Retina (tissue), 1 donor: Measurements from ENCODE around the gene LDOC1.
A peak's percentile ranks its signal among the peaks of the same experiment; 100 is the strongest.
"Not testable (repeated sequence)": the region's sequence is repeated elsewhere in the genome, so short reads cannot be mapped to it uniquely, and the experiment has no call there.

Source experiments
- DNase-seq: peaks from one replicate; pipeline ENCODE4 v3.0.0-alpha.2; 2016

Gene LDOC1

DNA sequence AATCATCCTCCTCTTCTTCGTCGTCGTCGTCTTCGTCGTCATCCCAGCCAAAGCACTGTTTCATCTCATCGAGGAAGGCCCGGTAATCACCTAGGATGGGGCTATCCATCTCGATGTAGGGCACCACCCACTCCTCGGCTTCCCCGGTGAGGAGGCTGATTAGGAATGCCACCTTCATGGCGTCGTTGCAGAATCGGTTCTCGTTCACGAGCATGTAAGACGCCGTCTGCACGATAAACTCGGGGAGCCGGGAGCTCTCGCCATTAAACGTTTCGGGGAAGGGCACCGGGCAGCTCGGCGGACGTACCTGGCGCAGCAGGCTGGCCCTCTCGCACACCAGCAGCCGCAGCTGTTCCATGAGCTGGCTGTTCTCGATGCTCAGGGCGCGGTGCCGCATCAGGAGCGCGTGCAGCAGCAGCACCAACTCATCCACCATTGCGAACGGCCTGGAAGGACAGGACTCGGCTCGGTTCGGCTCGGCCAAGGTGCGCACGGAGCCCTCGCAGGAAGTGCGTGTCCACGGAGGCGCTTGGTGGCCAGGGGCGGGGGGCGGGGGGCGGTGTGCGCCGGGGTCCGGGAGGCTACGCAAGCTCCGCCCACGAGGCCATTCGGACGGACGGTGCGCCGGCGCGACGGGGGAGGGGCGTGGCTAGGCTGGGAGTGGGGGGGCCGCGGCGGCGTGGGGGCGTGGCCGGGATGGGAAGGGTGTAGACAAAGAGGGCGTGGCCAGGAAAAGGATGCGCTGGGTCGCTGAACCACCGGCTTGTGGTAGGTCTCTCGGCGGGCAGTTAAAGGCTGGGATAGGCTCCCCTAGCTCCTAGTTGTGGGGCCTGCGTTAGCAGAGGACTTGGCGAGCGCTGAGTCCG is at the start of gene LDOC1:
Gene LDOC1, minus strand, starts transcription at position 544 of the 866 bp plus-strand sequence. Its CDS starts 108 bp downstream, at position 436.
- peak; percentile 74 for DNase-seq

DNA sequence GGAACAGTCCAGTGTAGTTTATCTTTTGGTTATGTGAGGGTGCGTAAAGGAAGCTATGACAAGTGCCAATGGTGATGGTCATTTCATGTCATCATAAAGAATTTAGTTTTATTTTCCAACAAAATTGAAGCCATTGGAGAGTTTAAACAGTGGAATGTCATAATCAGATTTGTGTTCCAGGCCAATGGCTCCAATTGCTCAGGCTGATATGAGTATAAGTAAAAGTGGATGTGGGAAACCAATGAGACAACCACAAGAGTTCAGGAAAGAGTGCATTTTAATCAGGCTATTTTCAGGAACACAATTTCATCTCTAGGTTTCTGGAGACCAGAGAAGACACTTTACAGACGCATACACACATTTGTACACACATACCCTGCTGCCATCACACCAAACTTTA is 44.7 kb upstream of the LDOC1 start:
- DNase-seq, result no peak

GRCh38 chrX:141220342-141221008 is 43.5 kb upstream of the LDOC1 start:
- no peak for DNase-seq

DNA sequence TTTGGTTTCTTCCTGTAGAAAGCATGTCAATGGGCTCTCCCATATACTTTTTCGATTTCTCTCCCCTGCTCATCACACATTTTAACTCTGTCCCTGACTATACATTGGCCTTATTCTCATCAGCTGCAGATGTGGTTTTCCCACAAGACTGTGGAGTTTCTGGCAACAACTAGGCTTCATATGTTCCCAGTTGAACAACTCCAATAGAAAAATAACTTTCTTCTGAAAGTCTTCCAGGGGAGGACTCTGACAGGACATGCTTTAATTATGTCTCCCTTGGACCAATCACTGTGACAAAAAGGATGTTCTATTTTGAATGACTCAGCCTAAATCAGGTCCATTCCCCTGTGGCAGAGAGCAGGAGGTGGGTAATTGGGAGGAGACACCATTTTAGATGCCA is 37.3 kb upstream of the LDOC1 start:
- DNase-seq, result no peak

- no peak for DNase-seq
Observed at GRCh38 chrX:141201962-141202361, 25.0 kb upstream of the LDOC1 start.

DNA sequence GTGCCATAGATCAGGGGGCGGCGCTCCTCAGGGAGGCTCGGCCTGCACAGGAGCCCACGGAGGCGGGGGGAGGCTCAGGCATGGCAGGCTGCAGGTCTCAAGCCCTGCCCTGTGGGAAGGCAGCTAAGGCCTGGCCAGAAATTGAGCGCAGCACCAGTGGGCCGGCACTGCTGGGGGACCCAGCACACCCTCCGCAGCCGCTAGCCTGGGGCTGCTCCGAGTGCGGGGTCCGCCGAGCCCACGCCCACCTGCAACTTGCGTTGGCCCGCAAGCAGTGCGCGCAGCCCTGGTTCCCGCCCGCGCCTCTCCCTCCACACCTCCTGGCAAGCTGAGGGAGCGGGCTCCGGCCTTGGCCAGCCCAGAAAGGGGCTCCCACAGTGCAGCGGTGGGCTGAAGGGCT is 11.6 kb upstream of the LDOC1 start:
- not testable (repeated sequence) for DNase-seq

DNA sequence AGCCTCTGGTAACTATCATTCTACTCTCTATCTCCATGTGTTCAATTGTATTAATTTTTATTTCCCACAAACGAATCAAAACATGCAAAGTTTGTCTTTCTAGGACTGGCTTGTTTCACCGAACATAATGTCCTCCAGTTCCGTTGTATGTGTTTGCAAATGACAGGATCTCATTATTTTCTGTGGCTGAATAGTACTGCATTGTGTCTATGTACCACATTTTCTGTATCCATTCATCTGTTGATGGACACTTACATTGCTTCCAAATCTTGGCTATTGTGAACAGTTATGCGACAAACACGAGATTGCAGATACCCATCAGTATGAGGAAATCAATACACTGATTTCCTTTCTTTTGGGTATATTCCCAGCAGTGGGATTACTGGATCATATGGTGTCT is 8.4 kb upstream of the LDOC1 start:
- DNase-seq, result no peak

- no peak for DNase-seq
Observed at GRCh38 chrX:141183000-141183399, 6.1 kb upstream of the LDOC1 start.

GRCh38 chrX:141180851-141181250 is 3.9 kb upstream of the LDOC1 start:
- no peak for DNase-seq

GRCh38 chrX:141175786-141176185 is 1.1 kb downstream of the LDOC1 start:
- DNase-seq, result peak; percentile 11

DNA sequence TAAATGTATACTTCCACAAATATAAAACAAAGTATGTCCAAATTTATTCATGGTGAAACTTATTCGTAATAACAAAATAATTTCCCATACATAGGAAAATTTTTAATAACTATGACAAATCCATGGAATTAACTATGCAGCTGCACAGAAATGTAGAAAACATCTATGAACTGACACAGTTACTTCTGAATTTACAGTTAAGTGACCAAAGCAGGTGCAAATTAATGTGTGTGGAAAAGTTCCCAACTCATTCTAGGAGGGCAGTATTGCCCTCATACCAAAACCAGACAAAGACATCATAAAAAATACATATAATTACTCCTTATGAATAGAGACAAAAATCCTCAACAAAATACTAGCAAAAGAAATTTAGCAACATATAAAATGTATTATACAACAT is 12.5 kb downstream of the LDOC1 start:
- DNase-seq, result no peak

GRCh38 chrX:141158084-141158483 is 18.8 kb downstream of the LDOC1 start:
- no peak for DNase-seq

DNA sequence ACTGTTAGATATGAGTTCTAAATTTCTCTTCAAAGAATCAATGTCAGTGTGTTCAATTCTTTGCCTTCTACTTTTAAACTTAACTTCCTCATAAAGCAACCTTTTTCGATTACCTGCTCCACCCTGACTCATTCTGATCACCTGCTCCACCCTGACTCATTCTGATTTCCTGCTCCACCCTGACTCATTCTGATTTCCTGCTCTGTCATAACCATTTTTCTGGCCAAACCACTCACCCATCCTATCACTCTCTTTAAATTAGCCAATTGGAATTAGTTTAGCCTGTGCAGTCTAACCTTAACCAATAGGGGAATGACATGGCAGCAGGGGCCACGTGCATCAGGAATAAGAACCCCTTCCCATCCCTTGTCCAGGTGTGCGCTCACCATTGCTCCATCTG is 21.7 kb downstream of the LDOC1 start:
- not testable (repeated sequence) for DNase-seq

DNA sequence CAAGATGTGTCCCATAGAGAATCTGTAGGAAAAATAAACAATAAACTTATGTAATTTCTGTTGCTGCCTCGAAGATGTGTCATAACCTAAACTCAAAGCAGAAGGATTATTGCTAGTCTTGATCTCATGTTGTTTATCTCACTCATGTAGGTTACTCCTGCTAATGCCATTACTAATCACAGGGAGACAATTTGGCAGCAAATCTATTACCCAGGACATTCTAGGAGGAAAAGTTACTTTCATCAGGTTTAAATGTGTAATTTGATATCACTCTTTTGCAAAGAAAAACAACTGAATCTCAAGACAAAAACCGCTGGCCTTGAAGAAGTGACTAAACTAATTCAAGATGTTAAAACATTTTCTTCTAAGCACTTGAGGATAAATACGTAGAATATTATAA is 34.0 kb downstream of the LDOC1 start:
- DNase-seq, result no peak

GRCh38 chrX:141133272-141133671 is 43.7 kb downstream of the LDOC1 start:
- DNase-seq, result no peak

GRCh38 chrX:141127146-141127545 is 49.8 kb downstream of the LDOC1 start:
- no peak for DNase-seq
